IPS-15b (cell line): Measurements from ENCODE around the gene RFPL2.
"Not testable (repeated sequence)": the region's sequence is repeated elsewhere in the genome, so short reads cannot be mapped to it uniquely, and the experiment has no call there.

Experiments used
- H3K27me3 ChIP-seq: one replicate; pipeline ENCODE4 v1.6.1; 2013; ENCODE audit warnings: low read length; ENCODE audit not compliant: control insufficient read depth, insufficient read depth
- H3K36me3 ChIP-seq: one replicate; pipeline ENCODE4 v1.6.1; 2013; ENCODE audit warnings: low read length; ENCODE audit not compliant: control insufficient read depth, insufficient read depth
- H3K4me1 ChIP-seq: one replicate; pipeline ENCODE4 v1.6.1; 2013; ENCODE audit warnings: mild to moderate bottlenecking, low read length; ENCODE audit not compliant: control insufficient read depth, insufficient read depth
- H3K4me3 ChIP-seq: one replicate; pipeline ENCODE4 v1.5.1; 2013; ENCODE audit warnings: low read depth, low read length
- H3K9ac ChIP-seq: one replicate; pipeline ENCODE4 v1.6.1; 2013; ENCODE audit warnings: low read depth, mild to moderate bottlenecking, low read length
- H3K9me3 ChIP-seq: one replicate; pipeline ENCODE4 v1.6.1; 2013; ENCODE audit warnings: mild to moderate bottlenecking, low read length; ENCODE audit not compliant: control insufficient read depth, insufficient read depth

RFPL2 gene

GRCh38 chr22:32204040-32204855 is 625 bp downstream of the RFPL2 start:
- Histone ChIP-seq H3K27me3 (peaks cover 40% of the 10 kb centered on the region), H3K36me3 (no peaks in the 10 kb centered on the region), H3K4me1 (no peaks in the 10 kb centered on the region), H3K4me3 (peak overlapping the region; percentile 47), H3K9me3 (no peaks in the 10 kb centered on the region), H3K9ac (no peak overlapping the region)

DNA sequence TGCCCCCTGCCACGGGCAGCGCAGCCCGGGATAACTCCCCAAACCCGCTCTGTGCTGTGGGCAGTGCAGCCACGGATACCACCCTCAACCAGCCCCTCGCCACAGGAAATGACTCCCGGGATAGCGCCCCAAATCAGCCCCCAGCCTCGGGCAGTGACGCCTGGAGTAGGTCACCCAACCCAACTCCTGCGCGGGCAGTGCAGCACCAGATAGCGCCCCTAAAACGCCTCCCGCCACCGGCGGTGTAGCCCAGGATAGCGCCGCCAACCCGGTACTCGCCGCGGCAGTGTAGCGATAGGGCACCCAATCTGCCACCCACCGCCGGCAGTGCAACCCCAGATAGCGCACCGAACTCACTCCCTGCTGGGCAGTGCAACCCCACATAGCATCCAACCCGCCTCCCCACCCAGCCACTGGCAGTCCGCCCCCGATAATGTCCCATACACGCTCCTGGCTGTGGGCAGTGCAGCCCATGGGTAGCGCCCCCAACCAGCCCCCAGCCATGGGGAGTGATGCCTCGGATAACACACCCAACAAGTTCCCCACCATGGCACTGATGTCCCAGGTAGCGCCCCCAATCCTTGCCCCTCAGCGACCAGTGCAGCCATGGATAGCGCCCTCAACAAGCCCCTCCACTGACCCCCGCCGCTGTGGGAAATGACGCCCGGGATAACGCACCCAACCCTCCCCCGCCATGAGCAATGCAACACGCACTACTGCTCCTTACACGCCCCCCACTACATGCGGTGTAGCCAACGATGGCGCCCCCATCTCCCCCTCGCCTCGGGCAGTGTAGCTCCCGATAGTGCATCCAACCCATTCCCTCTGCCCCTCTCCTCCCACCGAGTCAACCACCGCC is 1.5 kb downstream of the RFPL2 start:
- no peak overlapping the region for H3K9ac ChIP-seq
- peak overlapping the region; percentile 47 for H3K4me3 ChIP-seq
- no peaks in the 10 kb centered on the region for H3K36me3 ChIP-seq
- peaks cover 40% of the 10 kb centered on the region for H3K27me3 ChIP-seq
- H3K4me1 ChIP-seq, result no peaks in the 10 kb centered on the region
- H3K9me3 ChIP-seq, result no peaks in the 10 kb centered on the region

- Histone ChIP-seq H3K27me3 (peaks cover 40% of the 10 kb centered on the region), H3K9me3 (no peaks in the 10 kb centered on the region), H3K4me1 (no peaks in the 10 kb centered on the region), H3K9ac (no peak overlapping the region), H3K36me3 (no peaks in the 10 kb centered on the region), H3K4me3 (peak overlapping the region; percentile 47)
These were observed 2.2 kb downstream of the RFPL2 start for GRCh38 chr22:32202539-32203180.

DNA sequence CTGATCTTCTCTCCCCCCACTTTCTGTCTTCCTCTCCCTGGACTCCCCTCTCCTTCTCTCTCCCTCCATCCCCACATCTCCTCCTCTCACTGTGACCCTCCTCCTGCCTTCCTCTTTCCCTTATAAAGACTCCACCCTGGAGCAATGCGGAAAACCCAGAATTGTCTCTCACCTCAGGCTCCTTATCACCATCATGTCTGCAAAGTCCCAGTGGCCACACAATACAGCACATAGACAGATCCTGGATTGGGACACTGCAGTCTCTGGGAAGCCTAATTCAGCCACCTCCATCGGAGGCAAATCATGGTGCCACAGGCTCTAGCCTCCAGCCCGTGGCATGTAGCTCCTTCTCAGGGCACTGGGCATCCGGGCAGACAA is 2.7 kb downstream of the RFPL2 start:
- peak overlapping the region; percentile 47 for H3K4me3 ChIP-seq
- H3K36me3 ChIP-seq, result no peaks in the 10 kb centered on the region
- no peak overlapping the region for H3K9ac ChIP-seq
- no peaks in the 10 kb centered on the region for H3K4me1 ChIP-seq
- no peaks in the 10 kb centered on the region for H3K9me3 ChIP-seq
- peaks cover 40% of the 10 kb centered on the region for H3K27me3 ChIP-seq

- H3K9me3 ChIP-seq, result no peaks in the 10 kb centered on the region
- H3K4me1 ChIP-seq, result no peaks in the 10 kb centered on the region
- no peaks in the 10 kb centered on the region for H3K36me3 ChIP-seq
- peaks cover 35% of the 10 kb centered on the region for H3K27me3 ChIP-seq
- no peak overlapping the region for H3K4me3 ChIP-seq
- no peak overlapping the region for H3K9ac ChIP-seq
These were observed 4.1 kb downstream of the RFPL2 start for GRCh38 chr22:32200752-32201151.

DNA sequence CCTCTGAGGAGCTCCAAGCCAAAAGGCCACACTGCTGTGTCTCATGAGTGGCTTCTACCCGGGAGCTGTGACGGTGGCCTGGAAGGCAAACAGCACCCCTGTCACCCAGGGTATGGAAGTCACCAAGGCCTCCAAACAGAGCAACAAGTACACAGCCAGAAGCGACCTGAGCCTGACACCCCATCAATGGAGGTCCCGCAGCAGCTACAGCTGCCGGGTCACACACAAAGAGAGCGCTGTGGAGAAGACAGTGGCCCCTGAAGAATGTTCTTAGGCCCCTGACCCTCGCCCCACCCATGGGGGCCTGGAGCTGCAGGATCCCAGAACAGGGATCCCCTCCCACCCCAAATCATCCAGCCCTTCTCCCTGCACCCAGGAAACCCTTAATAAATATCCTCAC is 4.9 kb downstream of the RFPL2 start:
- Histone ChIP-seq H3K4me1 (no peaks in the 10 kb centered on the region), H3K36me3 (no peaks in the 10 kb centered on the region), H3K9ac (no peak overlapping the region), H3K27me3 (peaks cover 35% of the 10 kb centered on the region), H3K4me3 (no peak overlapping the region), H3K9me3 (no peaks in the 10 kb centered on the region)

GRCh38 chr22:32199341-32199740 is 5.5 kb downstream of the RFPL2 start:
- no peak overlapping the region for H3K9ac ChIP-seq
- no peak overlapping the region for H3K4me3 ChIP-seq
- H3K9me3 ChIP-seq, result no peaks in the 10 kb centered on the region
- no peaks in the 10 kb centered on the region for H3K4me1 ChIP-seq
- peaks cover 29% of the 10 kb centered on the region for H3K27me3 ChIP-seq
- no peaks in the 10 kb centered on the region for H3K36me3 ChIP-seq

GRCh38 chr22:32197553-32198226 is 7.2 kb downstream of the RFPL2 start:
- not testable (repeated sequence) for H3K4me1 ChIP-seq, H3K9me3 ChIP-seq, H3K9ac ChIP-seq, H3K36me3 ChIP-seq, H3K4me3 ChIP-seq
- peaks cover 14% of the 10 kb centered on the region for H3K27me3 ChIP-seq

GRCh38 chr22:32195900-32196299 is 9.0 kb downstream of the RFPL2 start:
- not testable (repeated sequence) for H3K4me3 ChIP-seq, H3K9me3 ChIP-seq, H3K9ac ChIP-seq, H3K27me3 ChIP-seq, H3K36me3 ChIP-seq, H3K4me1 ChIP-seq

- not testable (repeated sequence) for H3K9ac ChIP-seq, H3K4me1 ChIP-seq, H3K27me3 ChIP-seq, H3K4me3 ChIP-seq, H3K9me3 ChIP-seq, H3K36me3 ChIP-seq
These were observed 11.5 kb downstream of the RFPL2 start for GRCh38 chr22:32193346-32193745.

GRCh38 chr22:32191021-32191420 is 13.9 kb downstream of the RFPL2 start:
- H3K4me1 ChIP-seq, H3K4me3 ChIP-seq, H3K9me3 ChIP-seq, H3K36me3 ChIP-seq, H3K9ac ChIP-seq, H3K27me3 ChIP-seq: not testable (repeated sequence)
